B cell (primary cell): Measurements from ENCODE around the gene DSTYK. TPM values are rescaled to one million over a fixed set of nuclear protein-coding genes. Genes with fewer than 3 reads are reported as not detected.

Experiments
- ATAC-seq: fragments of 200-7000 bp; cut with Tn5 transposase; one replicate; pipeline ENCODE4 v1.10.0; 2021; ENCODE audit warnings: low read depth, mild to moderate bottlenecking, moderate number of reproducible peaks, moderate library complexity
- CTCF ChIA-PET: fragments of 350-600 bp; sonication (Branson Sonifier 250); formaldehyde crosslinking; loops from one replicate; lab custom pipeline; 2021; ENCODE audit warnings: antibody characterized with exemption, inconsistent platforms; lab: Charles Lee
- POLR2A ChIA-PET: fragments of 350-600 bp; sonication (Branson Sonifier 250); formaldehyde crosslinking; loops from one replicate; lab custom pipeline; 2021; ENCODE audit warnings: antibody characterized with exemption; lab: Charles Lee
- DNase-seq: peaks from one replicate; pipeline ENCODE4 v3.0.0; 2013
- H2AFZ ChIP-seq: 2 replicates; pipeline ENCODE4 v1.6.1; 2012; ENCODE audit warnings: mild to moderate bottlenecking, low read depth, low read length; ENCODE audit not compliant: insufficient read depth, poor library complexity, severe bottlenecking
- H3K27ac ChIP-seq, 2 donors: 1 replicate in 1 of 2; 2 replicates in 1 of 2; pipeline ENCODE4 v1.5.1; 2012 to 2013; ENCODE audit warnings: low read length in 2 of 2, mild to moderate bottlenecking in 2 of 2, moderate library complexity in 1 of 2
- H3K27me3 ChIP-seq, 4 experiments: fragments of 200-600 bp in 1 of 4; sonication (generic) in 1 of 4; replicated peaks in 1 of 4; 1 replicate in 2 of 4; 2 replicates in 2 of 4; pipeline versions ENCODE4 v1.6.1 to v1.7.0; 2013 to 2016; ENCODE audit warnings: low read length in 3 of 4, mild to moderate bottlenecking in 2 of 4, mixed read lengths in 1 of 4, moderate library complexity in 1 of 4; ENCODE audit not compliant: insufficient read depth in 4 of 4, control insufficient read depth in 3 of 4; ENCODE audit errors: control extremely low read depth in 1 of 4
- H3K36me3 ChIP-seq, 2 experiments: replicated peaks in 1 of 2; 1 replicate in 1 of 2; 2 replicates in 1 of 2; pipeline versions ENCODE4 v1.6.1 to v1.7.1; 2013; ENCODE audit warnings: low read length in 1 of 2; ENCODE audit not compliant: insufficient read depth in 2 of 2, control insufficient read depth in 1 of 2; ENCODE audit errors: control extremely low read depth in 1 of 2, extremely low read depth in 1 of 2
- H3K4me1 ChIP-seq, 2 donors: fragments of 200-600 bp in 1 of 2; sonication (generic) in 1 of 2; 1 replicate in 1 of 2; 2 replicates in 1 of 2; pipeline versions ENCODE4 v1.5.1 to v1.6.1; 2013 to 2017; ENCODE audit warnings: low read length in 2 of 2; ENCODE audit not compliant: control insufficient read depth in 2 of 2, insufficient read depth in 2 of 2
- H3K4me2 ChIP-seq: replicated peaks from 2 replicates; pipeline ENCODE3; 2012; ENCODE audit warnings: mild to moderate bottlenecking, low read depth, low read length; ENCODE audit not compliant: poor library complexity, severe bottlenecking
- H3K4me3 ChIP-seq, 5 experiments: fragments of 200-600 bp in 1 of 5; sonication (generic) in 1 of 5; 1 replicate in 3 of 5; 2 replicates in 2 of 5; pipeline versions ENCODE4 v1.5.1 to v1.7.0; 2011 to 2016; ENCODE audit warnings: low read length in 4 of 5, mild to moderate bottlenecking in 4 of 5, low read depth in 2 of 5, control low read depth in 1 of 5, moderate library complexity in 1 of 5; ENCODE audit not compliant: insufficient read depth in 1 of 5; ENCODE audit errors: control extremely low read depth in 1 of 5, extremely low read depth in 1 of 5
- H3K79me2 ChIP-seq: fragments of 200-600 bp; sonication (generic); one replicate; pipeline ENCODE4 v1.6.0; 2016; ENCODE audit warnings: low read length; ENCODE audit not compliant: control insufficient read depth, insufficient read depth
- H3K9ac ChIP-seq: fragments of 200-600 bp; sonication (generic); 2 replicates; pipeline ENCODE4 v1.6.1; 2017; ENCODE audit warnings: mild to moderate bottlenecking, low read length, moderate library complexity
- H3K9me3 ChIP-seq, 3 donors: one replicate each; pipeline versions ENCODE4 v1.6.1 to v1.7.1; 2013; ENCODE audit warnings: low read length in 2 of 3; ENCODE audit not compliant: control insufficient read depth in 2 of 3, insufficient read depth in 1 of 3; ENCODE audit errors: control extremely low read depth in 1 of 3
- H4K20me1 ChIP-seq: 2 replicates; pipeline ENCODE4 v1.6.0; 2012; ENCODE audit warnings: mild to moderate bottlenecking, low read length; ENCODE audit not compliant: insufficient read depth, control insufficient read depth, poor library complexity, severe bottlenecking
- H3K27ac Mint-ChIP-seq: one replicate; pipeline ENCODE4 v1.8.0; 2021; ENCODE audit warnings: mixed read lengths
- H3K27me3 Mint-ChIP-seq: one replicate; pipeline ENCODE4 v1.8.0; 2021; ENCODE audit warnings: mixed read lengths
- H3K4me1 Mint-ChIP-seq: one replicate; pipeline ENCODE4 v1.8.0; 2021; ENCODE audit warnings: mixed read lengths
- H3K4me3 Mint-ChIP-seq: one replicate; pipeline ENCODE4 v1.8.0; 2021; ENCODE audit warnings: mixed read lengths
- H3K9me3 Mint-ChIP-seq: one replicate; pipeline ENCODE4 v1.8.0; 2022; ENCODE audit warnings: mixed read lengths; ENCODE audit not compliant: insufficient read depth
- CTCF ChIP-seq: fragments of 200-600 bp; IDR thresholded peaks from one replicate; pipeline ENCODE4 v1.8.0; 2022; ENCODE audit warnings: antibody characterized with exemption, mild to moderate bottlenecking
- EZH2 ChIP-seq: IDR thresholded peaks from 2 replicates; pipeline ENCODE4 v1.6.1; 2012; ENCODE audit warnings: borderline replicate concordance, low read depth, mild to moderate bottlenecking, moderate library complexity, low read length; ENCODE audit not compliant: insufficient read depth, poor library complexity, severe bottlenecking
- WGBS: methylation state at CpG from one replicate; pipeline ENCODE4 v1.1.5; 2013; ENCODE audit warnings: missing lambda C conversion rate; ENCODE audit not compliant: insufficient coverage; 5-methylcytosine and 5-hydroxymethylcytosine counted together
- intact Hi-C: fragments of 100-400 bp; cut with micrococcal nuclease; formaldehyde crosslinking; loops from one replicate; pipeline ENCODE4 v1.10.0; 2022
- polyA plus RNA-seq: library from polyadenylated mRNA; depleted of rRNA; stranded (reverse); fragments of >200 nt; gene quantifications from 2 replicates; pipeline ENCODE4 v1.2.3, GENCODE V29; 2012
- total RNA-seq, 2 donors: library from RNA; stranded (reverse); fragments of 120-200 nt in 1 of 2; gene quantifications; 1 replicate in 1 of 2; 2 replicates in 1 of 2; pipeline versions ENCODE4 v1.2.3 to v1.2.4, GENCODE V29; 2013 to 2022

DSTYK gene
- total and polyA plus RNA-seq, 2 donors (not counting 1 experiment from before 2014, with no cell fraction given): 3.6 to 15.7 TPM

- Histone ChIP-seq H3K27me3 (no peaks in the 10 kb centered on the region), H3K9me3 (no peaks in the 10 kb centered on the region), H3K4me3 (no peak overlapping the region), H3K36me3 (peaks cover 2 to 18% of the 10 kb centered on the region in 2 experiments), H3K9ac (no peak overlapping the region), H3K4me2 (no peak overlapping the region), H3K4me1 (no peaks in the 10 kb centered on the region), H4K20me1 (no peaks in the 10 kb centered on the region), H3K27ac (no peak overlapping the region), H3K79me2 (peaks cover 13% of the 10 kb centered on the region), H2AFZ (no peak overlapping the region)
- ChIA-PET CTCF (interaction anchor here (1.3 to 1.5 kb wide), 2 partner anchors 77 to 345 kb away, joined by 3 to 4 read pairs; no protein-coding TSS in a partner anchor), POLR2A (no interaction called here)
- H3K4me1 Mint-ChIP-seq: no peaks in the 10 kb centered on the region
- no peak overlapping the region for H3K4me3 Mint-ChIP-seq
- DNase-seq (no peak), ATAC-seq (no peak)
- H3K27ac Mint-ChIP-seq: no peak overlapping the region
- WGBS: no CpG with 5 or more reads among the region's 2 CpGs
- no peaks in the 10 kb centered on the region for H3K9me3 Mint-ChIP-seq
- no peak for TF ChIP-seq EZH2
- no peak for TF ChIP-seq CTCF
- no peaks in the 10 kb centered on the region for H3K27me3 Mint-ChIP-seq
- intact Hi-C loops: no loop called here
Measured at GRCh38 chr1:205179842-205180241, 31.7 kb downstream of the DSTYK start.

GRCh38 chr1:205172729-205173366 is 38.7 kb downstream of the DSTYK start:
- peaks cover under 1 to 27% of the 10 kb centered on the region in 2 experiments for H3K36me3 ChIP-seq
- no peaks in the 10 kb centered on the region for H4K20me1 ChIP-seq
- no peak overlapping the region for H3K9ac ChIP-seq
- H3K9me3 Mint-ChIP-seq: no peaks in the 10 kb centered on the region
- no peaks in the 10 kb centered on the region for H3K27me3 ChIP-seq
- DNase-seq: no peak
- CTCF ChIA-PET: interaction anchor here (0.7 to 1.6 kb wide), 2 partner anchors 31 to 351 kb away, joined by 3 to 4 read pairs; no protein-coding TSS in a partner anchor
- TF ChIP-seq CTCF (no peak), EZH2 (no peak)
- no peaks in the 10 kb centered on the region for H3K4me1 Mint-ChIP-seq
- no peak overlapping the region for H3K4me3 ChIP-seq
- POLR2A ChIA-PET: no interaction called here
- no peaks in the 10 kb centered on the region for H3K9me3 ChIP-seq
- H3K27ac ChIP-seq: no peak overlapping the region
- intact Hi-C loops: no loop called here
- H3K27ac Mint-ChIP-seq: no peak overlapping the region
- H3K4me1 ChIP-seq: no peaks in the 10 kb centered on the region
- H3K27me3 Mint-ChIP-seq: no peaks in the 10 kb centered on the region
- H3K4me2 ChIP-seq: no peak overlapping the region
- 61% methylated on average over 2 of the region's 4 CpGs for WGBS
- no peak overlapping the region for H3K4me3 Mint-ChIP-seq
- no peak overlapping the region for H2AFZ ChIP-seq
- H3K79me2 ChIP-seq: peaks cover 5% of the 10 kb centered on the region
- ATAC-seq: no peak
